HEK293T (cell line): Measurements from ENCODE around the gene CAPRIN2.

Experiments
- BHLHE40 ChIP-seq: fragments of 450-650 bp; IDR thresholded peaks from 2 replicates; pipeline ENCODE4 v1.6.1; 2016; ENCODE audit warnings: mild to moderate bottlenecking, moderate library complexity, borderline replicate concordance
- FOXA1 ChIP-seq: fragments of 450-650 bp; IDR thresholded peaks from 2 replicates; pipeline ENCODE4 v1.6.1; 2016; ENCODE audit warnings: mild to moderate bottlenecking
- FOXM1 ChIP-seq: fragments of 450-650 bp; IDR thresholded peaks from 2 replicates; pipeline ENCODE4 v1.6.1; 2017; ENCODE audit warnings: mild to moderate bottlenecking, borderline replicate concordance
- HDGF ChIP-seq: fragments of 450-650 bp; IDR thresholded peaks from 2 replicates; pipeline ENCODE4 v1.6.1; 2017; ENCODE audit warnings: antibody characterized with exemption, borderline replicate concordance
- LEF1 ChIP-seq: fragments of 450-650 bp; IDR thresholded peaks from 2 replicates; pipeline ENCODE4 v1.6.1; 2017; ENCODE audit warnings: mild to moderate bottlenecking, borderline replicate concordance
- SP1 ChIP-seq: fragments of 450-650 bp; IDR thresholded peaks from 2 replicates; pipeline ENCODE4 v1.6.1; 2017

DNA sequence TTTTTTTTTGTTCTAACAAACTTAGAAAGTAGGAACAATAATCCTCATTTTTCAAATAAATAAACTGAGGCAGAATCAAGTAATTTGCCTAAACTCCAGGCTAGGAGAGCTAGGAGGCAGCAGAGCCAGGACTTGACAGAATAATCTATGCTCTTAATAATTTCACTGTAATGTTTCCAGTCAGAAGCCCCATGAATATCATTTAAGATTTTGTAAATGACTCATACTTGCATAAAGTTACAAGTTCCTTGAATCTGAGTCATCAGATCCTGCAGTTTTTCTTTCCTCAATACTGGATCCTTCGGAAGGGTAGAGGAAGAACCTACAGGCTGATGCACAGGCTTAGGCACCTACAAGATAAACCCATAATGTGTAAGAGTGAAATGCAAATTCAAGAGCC is 29.0 kb downstream of the CAPRIN2 start:
- TF ChIP-seq FOXM1 (no peak), HDGF (no peak), FOXA1 (no peak), BHLHE40 (no peak), LEF1 (no peak), SP1 (no peak)
